Duodenal mucosa (tissue), 2 donors: ENCODE data around the gene LSP1.
"Not testable (repeated sequence)": the region's sequence is repeated elsewhere in the genome, so short reads cannot be mapped to it uniquely, and the experiment has no call there.

Source experiments
- H3K27ac ChIP-seq: one replicate; pipeline ENCODE4 v1.7.0; 2013; ENCODE audit warnings: low read depth, low read length
- H3K27me3 ChIP-seq, 2 donors: one replicate each; pipeline ENCODE4 v1.7.0; 2013; ENCODE audit warnings: low read length in 2 of 2, control low read depth in 1 of 2; ENCODE audit not compliant: insufficient read depth in 2 of 2, control insufficient read depth in 1 of 2
- H3K36me3 ChIP-seq, 2 donors: one replicate each; pipeline ENCODE4 v1.7.0; 2013; ENCODE audit warnings: low read length in 2 of 2, control low read depth in 1 of 2; ENCODE audit not compliant: insufficient read depth in 2 of 2, control insufficient read depth in 1 of 2
- H3K4me1 ChIP-seq, 2 donors: one replicate each; pipeline ENCODE4 v1.7.0; 2013; ENCODE audit warnings: low read length in 2 of 2, control low read depth in 1 of 2; ENCODE audit not compliant: insufficient read depth in 2 of 2, control insufficient read depth in 1 of 2
- H3K4me3 ChIP-seq, 2 donors: one replicate each; pipeline ENCODE4 v1.7.0; 2013; ENCODE audit warnings: low read length in 2 of 2, low read depth in 1 of 2
- H3K9ac ChIP-seq, 2 donors: one replicate each; pipeline ENCODE4 v1.7.0; 2013; ENCODE audit warnings: low read length in 2 of 2, low read depth in 1 of 2
- H3K9me3 ChIP-seq, 2 donors: one replicate each; pipeline ENCODE4 v1.7.0; 2013; ENCODE audit warnings: low read length in 2 of 2, control low read depth in 1 of 2; ENCODE audit not compliant: control insufficient read depth in 1 of 2

LSP1 gene

DNA sequence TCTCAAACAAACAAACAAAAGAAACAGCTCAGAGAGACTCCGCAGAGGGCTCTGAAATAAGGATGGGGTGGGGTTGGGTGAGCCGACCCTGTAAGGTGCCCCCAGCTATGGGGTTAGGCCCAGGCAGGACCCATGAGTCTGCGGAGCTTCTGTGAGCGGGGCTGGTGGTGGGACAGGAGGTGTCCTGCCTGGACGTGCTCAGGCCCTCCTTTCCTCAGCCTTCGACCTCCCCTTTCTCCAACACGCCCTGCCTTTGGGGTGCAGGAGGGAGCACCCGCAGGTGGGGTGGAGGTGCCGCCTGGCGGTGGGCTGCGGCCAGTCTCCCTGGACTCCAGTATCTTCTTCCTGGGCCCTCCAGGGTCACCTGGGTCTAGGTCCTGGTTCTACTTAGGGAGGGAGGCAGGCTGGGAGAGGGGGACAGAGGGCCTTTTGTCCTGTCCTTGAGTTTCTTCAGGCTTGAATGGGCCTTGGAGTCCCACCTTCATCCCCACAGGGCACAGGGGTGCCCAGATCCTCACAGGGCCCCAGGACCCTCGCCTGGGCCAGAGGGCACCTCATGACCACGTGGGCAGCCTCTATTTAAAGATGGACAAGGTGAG lies 26.6 kb downstream of the LSP1 start:
- Histone ChIP-seq H3K27me3 (no peaks in the 10 kb centered on the region), H3K4me1 (peaks cover 0 to 10% of the 10 kb centered on the region in 2 donors), H3K27ac (no peak overlapping the region), H3K9ac (no peak overlapping the region), H3K36me3 (peaks cover 0 to 5% of the 10 kb centered on the region in 2 donors), H3K9me3 (no peaks in the 10 kb centered on the region), H3K4me3 (no peak overlapping the region)

DNA sequence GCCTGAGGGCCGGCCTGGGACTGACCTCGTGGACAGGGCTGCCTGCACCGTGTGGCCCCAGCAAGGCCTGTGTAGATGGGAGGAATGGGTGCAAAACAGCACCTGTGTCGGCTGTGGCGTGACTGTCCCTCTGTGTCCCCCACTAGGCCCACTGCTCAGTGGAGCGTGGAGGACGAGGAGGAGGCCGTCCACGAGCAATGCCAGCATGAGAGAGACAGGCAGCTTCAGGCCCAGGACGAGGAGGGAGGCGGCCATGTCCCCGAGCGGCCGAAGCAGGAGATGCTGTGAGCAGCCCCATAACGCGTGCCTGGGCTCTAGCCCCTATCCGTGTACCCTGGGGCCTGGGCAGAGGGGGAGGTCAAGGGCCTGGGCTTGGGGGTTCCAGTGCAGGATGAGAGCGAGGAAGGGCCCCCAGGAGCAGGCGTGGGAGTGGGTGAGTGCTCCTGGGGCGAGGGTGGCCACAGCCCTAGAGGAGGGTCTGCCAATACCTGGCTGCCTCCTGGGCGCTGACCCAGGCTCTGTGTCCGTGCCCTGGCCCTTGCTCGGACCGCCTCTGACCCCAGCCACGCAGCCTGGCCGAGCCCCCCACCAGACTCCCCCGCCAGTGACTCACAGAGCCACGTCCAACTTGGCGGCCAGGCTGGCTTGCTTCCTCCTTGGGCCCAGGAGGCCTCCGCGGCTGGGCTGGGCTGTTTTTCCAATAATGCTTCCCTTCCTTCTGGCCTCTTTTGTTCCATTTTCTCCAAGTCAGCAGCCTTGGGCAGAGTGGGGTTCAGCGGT lies 27.2 kb downstream of the LSP1 start:
- H3K9ac ChIP-seq: no peak overlapping the region
- peaks cover 0 to 10% of the 10 kb centered on the region in 2 donors for H3K4me1 ChIP-seq
- no peaks in the 10 kb centered on the region for H3K27me3 ChIP-seq
- peaks cover 0 to 11% of the 10 kb centered on the region in 2 donors for H3K36me3 ChIP-seq
- no peaks in the 10 kb centered on the region for H3K9me3 ChIP-seq
- peak overlapping the region; percentile 50 for H3K27ac ChIP-seq
- H3K4me3 ChIP-seq: no peak overlapping the region

DNA sequence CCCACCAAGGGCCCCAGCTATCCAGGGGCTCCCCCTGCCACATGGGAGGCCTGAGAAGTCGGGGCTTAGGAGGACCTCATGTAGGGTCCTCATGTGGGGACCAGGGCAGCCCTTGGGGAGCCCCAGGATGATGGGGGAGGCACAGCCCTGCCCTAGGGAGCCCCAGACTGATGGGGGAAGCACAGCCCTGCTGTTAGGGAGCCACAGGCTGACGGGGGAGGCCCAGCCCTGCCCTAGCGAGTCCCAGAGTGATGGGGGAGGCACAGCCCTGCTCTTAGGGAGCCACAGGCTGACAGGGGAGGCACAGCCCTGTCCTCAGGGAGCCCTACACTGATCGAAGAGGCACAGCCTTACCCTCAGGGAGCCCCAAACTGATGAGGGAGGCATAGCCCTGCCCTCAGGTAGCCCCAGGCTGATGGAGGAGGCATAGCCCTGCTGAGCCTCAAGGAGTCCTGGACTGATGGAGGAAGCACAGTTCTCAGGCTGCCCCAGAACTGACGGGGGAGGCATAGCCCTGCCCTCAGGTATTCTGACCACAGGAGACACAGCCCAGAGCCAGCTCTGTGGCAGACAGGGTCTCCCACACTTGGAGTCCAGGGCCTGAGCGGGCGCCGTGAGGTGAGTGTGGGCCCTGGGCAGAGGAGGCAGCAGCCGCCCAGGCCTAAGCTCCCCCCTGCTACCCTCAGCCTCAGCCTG lies 28.0 kb downstream of the LSP1 start:
- Histone ChIP-seq H3K9me3 (no peaks in the 10 kb centered on the region), H3K4me3 (no peak overlapping the region), H3K9ac (no peak overlapping the region), H3K27ac (peak overlapping the region; percentile 50), H3K27me3 (no peaks in the 10 kb centered on the region), H3K4me1 (peaks cover 0 to 8% of the 10 kb centered on the region in 2 donors), H3K36me3 (peaks cover 0 to 19% of the 10 kb centered on the region in 2 donors)

DNA sequence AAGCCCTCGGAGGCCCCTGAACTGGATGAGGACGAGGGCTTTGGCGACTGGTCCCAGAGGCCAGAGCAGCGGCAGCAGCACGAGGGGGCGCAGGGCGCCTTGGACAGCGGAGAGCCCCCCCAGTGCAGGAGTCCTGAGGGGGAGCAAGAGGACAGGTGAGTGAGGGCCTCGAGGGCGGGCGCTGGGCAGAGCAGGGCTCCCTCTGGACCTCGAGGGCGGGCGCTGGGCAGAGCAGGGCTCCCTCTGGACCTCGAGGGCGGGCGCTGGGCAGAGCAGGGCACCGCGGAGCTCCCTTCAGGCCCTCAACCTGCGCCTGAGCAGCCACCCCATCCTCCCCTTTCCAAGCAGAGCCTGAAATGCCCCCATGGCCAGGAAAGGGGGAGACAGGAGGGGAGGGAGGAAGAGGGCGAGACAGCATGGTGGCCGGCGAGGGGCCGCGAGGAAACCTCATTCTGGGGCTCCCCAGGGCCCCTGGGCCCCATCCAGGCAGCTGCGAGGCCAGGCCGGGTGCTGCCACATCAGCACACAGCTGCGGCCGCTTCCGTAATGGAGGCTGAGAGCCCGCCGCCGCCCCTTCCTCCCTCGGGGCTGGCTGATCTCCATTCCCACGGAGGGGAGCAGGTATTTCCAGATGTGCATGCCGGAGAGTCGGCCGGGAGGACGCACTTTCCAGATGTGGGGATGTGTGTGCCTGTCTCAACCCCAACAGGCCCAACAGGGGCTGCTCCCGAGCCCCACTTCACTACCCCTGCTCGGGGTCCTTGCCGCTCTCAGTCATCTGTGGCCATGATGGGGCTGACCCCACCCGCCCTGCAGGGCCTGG lies 28.8 kb downstream of the LSP1 start:
- no peaks in the 10 kb centered on the region for H3K9me3 ChIP-seq
- H3K27ac ChIP-seq: no peak overlapping the region
- no peak overlapping the region for H3K9ac ChIP-seq
- H3K4me1 ChIP-seq: peaks cover 0 to 8% of the 10 kb centered on the region in 2 donors
- H3K36me3 ChIP-seq: peaks cover 0 to 26% of the 10 kb centered on the region in 2 donors
- H3K27me3 ChIP-seq: no peaks in the 10 kb centered on the region
- H3K4me3 ChIP-seq: no peak overlapping the region

DNA sequence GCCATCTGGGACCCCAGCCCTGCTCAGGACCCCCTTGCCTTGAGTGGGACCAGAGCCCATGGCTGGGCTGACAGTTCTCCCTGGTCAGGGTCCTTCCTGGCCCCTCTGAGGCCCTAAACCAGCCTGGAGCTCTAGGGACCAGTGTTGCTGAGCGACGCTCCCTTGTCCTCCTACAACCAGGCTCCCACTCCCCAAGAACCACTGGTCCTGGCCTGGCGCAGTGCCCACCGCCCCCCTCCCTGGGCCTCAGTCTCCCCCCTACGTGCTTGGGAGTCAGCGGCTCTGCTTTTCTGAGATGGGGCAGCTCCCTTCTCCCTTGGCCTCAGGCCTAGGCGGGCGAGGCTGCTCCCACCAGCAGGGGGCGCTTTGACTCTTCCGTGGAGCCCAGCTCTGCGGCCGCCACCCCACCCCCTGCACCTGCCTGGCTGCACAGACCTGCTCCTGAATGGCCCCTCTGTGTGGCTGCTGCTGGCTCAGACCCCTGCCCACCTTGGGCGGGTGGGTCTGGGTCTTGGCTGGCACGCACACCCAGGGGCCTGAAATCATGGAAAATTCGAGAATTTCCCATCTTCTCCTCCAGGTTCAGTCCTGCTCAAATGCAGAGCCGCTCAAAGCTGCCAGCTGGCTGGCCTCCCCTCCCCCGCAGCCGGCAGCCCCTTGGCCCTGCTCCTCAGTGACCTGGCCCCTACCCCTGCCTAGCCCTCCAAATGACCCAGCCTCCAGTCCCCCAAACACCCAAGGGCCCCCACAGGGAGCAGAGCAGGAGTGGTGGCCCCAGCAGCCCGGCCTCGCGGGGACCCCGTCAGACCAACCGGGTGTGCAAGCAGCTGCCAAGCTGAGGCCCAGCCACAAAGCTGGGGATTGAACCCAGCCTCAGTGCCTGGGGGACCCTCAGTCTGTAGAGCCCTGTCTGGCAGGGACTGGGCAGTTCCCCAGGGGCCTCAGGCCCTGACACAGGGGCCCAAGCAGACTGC lies 29.7 kb downstream of the LSP1 start:
- Histone ChIP-seq H3K4me1 (peaks cover 0 to 6% of the 10 kb centered on the region in 2 donors), H3K27me3 (no peaks in the 10 kb centered on the region), H3K27ac (no peak overlapping the region), H3K9ac (no peak overlapping the region), H3K9me3 (no peaks in the 10 kb centered on the region), H3K36me3 (peaks cover 0 to 26% of the 10 kb centered on the region in 2 donors), H3K4me3 (no peak overlapping the region)

DNA sequence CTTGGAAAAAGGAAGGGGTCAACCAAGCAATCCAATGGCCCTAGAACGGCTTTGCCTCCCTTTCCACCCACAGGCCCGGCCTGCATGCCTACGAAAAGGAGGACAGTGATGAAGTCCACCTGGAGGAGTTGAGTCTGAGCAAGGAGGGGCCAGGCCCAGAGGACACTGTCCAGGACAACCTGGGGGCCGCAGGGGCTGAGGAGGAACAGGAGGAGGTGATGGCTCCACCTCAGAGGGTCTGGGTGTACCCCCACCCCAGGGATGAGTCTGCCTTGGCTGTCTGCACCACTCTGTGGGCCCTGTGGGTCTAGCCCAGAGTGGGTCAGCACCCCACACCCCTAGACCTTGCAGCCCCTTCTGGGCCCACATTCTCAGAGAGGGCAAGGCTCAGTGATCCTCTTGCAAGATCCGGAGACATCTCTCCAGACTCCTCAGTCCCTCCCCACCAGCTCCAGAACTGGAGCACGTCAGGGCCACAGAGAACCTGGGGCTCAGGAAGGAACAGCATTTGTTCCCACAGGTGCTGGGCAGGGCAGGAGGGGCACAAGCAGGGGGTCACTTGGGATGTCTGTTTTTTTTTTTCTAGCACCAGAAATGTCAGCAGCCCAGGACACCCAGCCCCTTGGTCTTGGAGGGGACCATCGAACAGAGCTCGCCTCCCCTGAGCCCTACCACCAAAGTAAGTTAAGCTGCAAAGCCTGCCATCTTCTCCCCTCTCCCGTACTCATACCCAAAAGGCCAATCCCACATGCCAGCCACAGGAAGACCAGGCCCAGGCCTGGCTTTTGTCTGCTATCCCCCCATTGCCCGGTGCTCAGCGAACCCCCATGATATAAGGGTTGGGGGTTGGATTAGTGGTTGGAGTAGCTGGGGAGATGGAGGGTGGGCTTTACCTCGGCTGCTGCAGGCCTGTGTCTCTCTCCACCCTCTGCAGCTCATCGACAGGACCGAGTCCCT lies 30.7 kb downstream of the LSP1 start:
- peaks cover 0 to 4% of the 10 kb centered on the region in 2 donors for H3K4me1 ChIP-seq
- peaks cover 0 to 26% of the 10 kb centered on the region in 2 donors for H3K36me3 ChIP-seq
- no peak overlapping the region for H3K4me3 ChIP-seq
- no peak overlapping the region for H3K9ac ChIP-seq
- H3K27me3 ChIP-seq: no peaks in the 10 kb centered on the region
- no peak overlapping the region for H3K27ac ChIP-seq
- no peaks in the 10 kb centered on the region for H3K9me3 ChIP-seq

DNA sequence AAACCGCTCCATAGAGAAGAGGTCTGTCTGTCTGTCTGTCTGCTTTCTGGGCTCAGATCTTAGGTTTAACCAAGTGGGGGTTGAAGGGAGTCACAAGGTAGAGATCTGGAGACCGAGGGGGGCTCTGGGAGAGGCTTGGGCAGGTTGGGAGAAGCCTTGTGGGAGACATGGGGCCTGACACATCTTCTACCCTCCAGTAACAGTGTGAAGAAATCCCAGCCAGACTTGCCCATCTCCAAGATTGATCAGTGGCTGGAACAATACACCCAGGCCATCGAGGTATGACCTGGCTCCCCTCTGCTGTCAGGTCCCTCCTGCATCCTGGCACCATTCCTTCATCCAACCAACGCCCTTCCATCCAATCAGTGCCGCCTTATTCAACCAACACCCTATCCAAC lies 31.4 kb downstream of the LSP1 start:
- no peak overlapping the region for H3K27ac ChIP-seq
- H3K27me3 ChIP-seq: no peaks in the 10 kb centered on the region
- peaks cover 0 to 7% of the 10 kb centered on the region in 2 donors for H3K4me1 ChIP-seq
- peaks cover 0 to 26% of the 10 kb centered on the region in 2 donors for H3K36me3 ChIP-seq
- H3K9me3 ChIP-seq: no peaks in the 10 kb centered on the region
- H3K4me3 ChIP-seq: no peak overlapping the region
- H3K9ac ChIP-seq: no peak overlapping the region

DNA sequence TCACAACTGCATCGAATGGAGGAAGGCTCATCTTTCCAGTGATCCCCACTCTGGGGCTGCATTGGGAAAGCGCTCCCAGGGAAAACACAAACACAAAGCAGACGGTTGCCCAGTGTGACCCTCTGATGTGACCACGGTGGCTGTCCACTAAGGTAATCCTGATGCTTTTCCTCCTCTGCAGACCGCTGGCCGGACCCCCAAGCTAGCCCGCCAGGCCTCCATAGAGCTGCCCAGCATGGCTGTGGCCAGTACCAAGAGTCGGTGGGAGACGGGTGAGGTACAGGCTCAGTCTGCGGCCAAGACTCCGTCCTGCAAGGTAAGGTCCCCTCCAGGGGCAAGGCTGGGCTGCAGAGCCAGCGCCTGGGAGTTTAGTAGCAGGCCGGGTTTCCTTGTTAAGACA lies 33.7 kb downstream of the LSP1 start:
- H3K36me3 ChIP-seq: peaks cover 0 to 26% of the 10 kb centered on the region in 2 donors
- H3K27me3 ChIP-seq, H3K27ac ChIP-seq, H3K9me3 ChIP-seq, H3K4me3 ChIP-seq, H3K9ac ChIP-seq, H3K4me1 ChIP-seq: not testable (repeated sequence)
